SKM-1 treated with dmso at 0.1 percent for 144 hours (cell line): ENCODE data around the gene MAP2K5.

Experiments
- DNase-seq: peaks from one replicate; lab custom pipeline; 2025; ENCODE audit not compliant: unreplicated experiment; lab: John Stamatoyannopoulos, UW

MAP2K5 gene

GRCh38 chr15:67820992-67821783 lies 278.7 kb downstream of the MAP2K5 start:
- DNase-seq: no peak

DNA sequence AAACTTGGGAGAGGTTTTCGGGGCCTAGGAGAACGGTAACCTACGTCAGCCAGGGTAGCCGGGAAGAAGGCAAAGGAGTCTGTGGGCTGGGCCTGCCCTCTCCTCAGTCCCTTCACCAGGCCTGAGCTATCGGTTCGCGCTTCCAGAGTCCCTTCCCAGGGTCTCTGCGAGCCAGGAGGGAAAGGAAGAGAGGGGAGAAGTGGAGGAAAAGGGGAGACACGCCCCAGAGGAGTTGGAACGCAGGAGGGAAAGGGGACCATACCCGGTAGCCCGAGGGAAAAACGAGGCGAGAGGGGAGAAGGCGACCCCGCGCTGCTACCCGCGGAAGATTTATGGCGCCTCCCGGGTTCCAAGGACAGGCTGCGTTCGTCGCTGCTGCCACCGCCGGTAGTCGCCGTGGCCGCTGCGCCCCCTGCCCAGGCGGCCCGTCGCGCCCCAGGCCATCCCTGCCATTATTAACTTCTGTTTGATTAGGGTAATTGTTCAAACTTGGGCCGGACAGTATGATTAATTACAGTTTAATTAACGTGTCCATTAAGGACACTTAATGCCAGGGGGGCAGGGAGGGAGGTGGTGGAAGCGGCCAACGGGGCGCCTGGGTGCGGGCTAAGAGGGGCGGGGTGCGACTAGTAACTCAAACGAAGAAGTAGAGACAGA lies 279.4 kb downstream of the MAP2K5 start:
- DNase-seq: no peak

GRCh38 chr15:67822537-67823313 lies 280.2 kb downstream of the MAP2K5 start:
- no peak for DNase-seq

GRCh38 chr15:67823314-67824196 lies 281.1 kb downstream of the MAP2K5 start:
- no peak for DNase-seq

- no peak for DNase-seq
Observed at GRCh38 chr15:67824197-67824968, 281.9 kb downstream of the MAP2K5 start.

- no peak for DNase-seq
Observed at GRCh38 chr15:67824976-67825880, 282.7 kb downstream of the MAP2K5 start, which contains the start of gene SKOR1. Gene SKOR1 (plus strand): TSS chr15:67825509. CDS start chr15:67825603, 94 bp downstream.

- no peak for DNase-seq
Observed at GRCh38 chr15:67825881-67826716, 283.6 kb downstream of the MAP2K5 start.

GRCh38 chr15:67826717-67827561 lies 284.4 kb downstream of the MAP2K5 start:
- DNase-seq: no peak

- DNase-seq: no peak
Observed at GRCh38 chr15:67827562-67828277, 285.2 kb downstream of the MAP2K5 start.

- DNase-seq: no peak
Observed at GRCh38 chr15:67828278-67828968, 285.9 kb downstream of the MAP2K5 start.

GRCh38 chr15:67828969-67829646 lies 286.6 kb downstream of the MAP2K5 start:
- DNase-seq: no peak

DNA sequence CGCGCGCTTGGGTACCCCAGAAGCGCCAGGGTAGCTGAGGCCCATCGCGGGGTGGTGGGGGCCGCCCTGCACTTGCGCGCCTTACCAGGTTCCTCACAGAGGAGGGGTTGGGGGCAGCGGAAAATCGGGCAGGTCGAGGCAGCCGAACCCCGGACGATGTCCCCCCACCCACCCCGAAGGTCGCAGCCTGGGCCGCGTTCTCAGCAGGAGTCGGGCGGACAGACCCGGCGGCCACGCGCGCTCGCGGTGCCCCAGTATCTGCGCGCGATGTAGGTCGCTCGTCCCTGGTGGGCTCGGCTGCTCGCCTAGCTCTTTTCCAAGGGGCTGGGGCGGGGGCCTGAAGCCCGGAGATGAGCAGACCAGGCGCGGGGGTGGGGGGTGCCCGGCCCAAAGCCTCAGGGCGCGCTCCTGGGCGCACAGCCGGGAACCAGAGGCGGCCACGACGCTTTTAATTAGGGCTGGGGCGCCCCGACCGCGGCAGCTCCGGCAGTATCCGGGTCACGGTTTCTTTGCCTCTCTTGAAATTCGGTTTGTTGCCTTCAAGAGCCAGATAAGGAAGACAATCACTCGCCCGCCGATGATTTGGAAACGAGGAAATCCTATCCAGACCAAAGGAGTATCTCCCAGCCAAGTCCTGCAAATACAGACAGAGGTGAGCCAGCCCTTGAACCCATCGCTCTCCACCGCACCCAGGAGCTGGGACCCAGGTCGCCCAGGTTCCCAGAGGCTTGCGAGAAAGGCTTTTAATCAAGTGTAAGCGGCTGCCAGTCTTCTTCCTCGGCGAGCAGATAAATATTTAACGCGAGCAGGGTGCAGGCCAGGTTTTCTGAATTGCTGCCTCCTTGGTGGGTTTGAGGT lies 287.4 kb downstream of the MAP2K5 start:
- DNase-seq: no peak

DNA sequence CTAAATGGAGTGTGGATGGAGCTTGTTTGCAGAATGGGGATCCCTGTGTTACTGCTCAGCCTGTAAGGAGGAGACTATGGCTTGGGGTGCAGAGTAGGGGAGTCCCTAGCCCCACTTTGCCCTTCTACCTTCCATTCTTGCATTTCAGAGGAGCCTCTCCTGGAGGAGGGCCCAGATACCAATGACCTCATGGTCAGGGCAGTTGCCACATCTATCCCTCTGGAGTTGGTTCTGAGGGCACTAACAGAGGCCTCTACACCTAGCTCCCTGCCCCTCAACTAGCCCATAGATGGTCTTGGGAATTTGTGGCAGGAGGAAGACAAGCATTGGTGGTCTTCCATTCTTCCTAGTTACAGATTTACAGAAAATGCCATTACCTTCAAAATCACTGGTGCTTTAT lies 288.9 kb downstream of the MAP2K5 start:
- no peak for DNase-seq

- DNase-seq: no peak
Observed at GRCh38 chr15:67832031-67832551, 289.6 kb downstream of the MAP2K5 start.
